Activated naive CD4-positive, alpha-beta T cell treated with anti-CD3 and anti-CD28 coated beads, Interleukin-2, amount 50 U/mL, for 72 hours (primary cell): ENCODE data around the gene TDRD7. TPM values are rescaled to one million over a fixed set of nuclear protein-coding genes. Genes with fewer than 3 reads are reported as not detected.

Experiments used
- ATAC-seq, 2 donors: fragments of 150-1000 bp; cut with Tn5 transposase; 2 replicates each; pipeline ENCODE4 v1.10.0; 2021; ENCODE audit warnings: mild to moderate bottlenecking in 2 of 2, moderate library complexity in 2 of 2
- DNase-seq, 2 donors: peaks; one replicate each; pipeline ENCODE4 v3.0.0; 2021 to 2022; ENCODE audit warnings: low spot score in 2 of 2
- H3K27ac Mint-ChIP-seq, 2 donors: one replicate each; pipeline ENCODE4 v1.8.0; 2022; ENCODE audit warnings: mild to moderate bottlenecking in 2 of 2, mixed read lengths in 2 of 2
- H3K36me3 Mint-ChIP-seq, 2 donors: one replicate each; pipeline ENCODE4 v1.8.0; 2022; ENCODE audit warnings: mixed read lengths in 2 of 2
- H3K9me3 Mint-ChIP-seq, 2 donors: one replicate each; pipeline ENCODE4 v1.8.0; 2022; ENCODE audit warnings: mixed read lengths in 2 of 2
- total RNA-seq, 2 donors: library from RNA; stranded (reverse); gene quantifications; one replicate each; pipeline ENCODE4 v1.2.3, GENCODE V29; 2022

Gene TDRD7
- total RNA-seq, 2 donors from 2014 or later = 5.0 to 12.2 TPM

DNA sequence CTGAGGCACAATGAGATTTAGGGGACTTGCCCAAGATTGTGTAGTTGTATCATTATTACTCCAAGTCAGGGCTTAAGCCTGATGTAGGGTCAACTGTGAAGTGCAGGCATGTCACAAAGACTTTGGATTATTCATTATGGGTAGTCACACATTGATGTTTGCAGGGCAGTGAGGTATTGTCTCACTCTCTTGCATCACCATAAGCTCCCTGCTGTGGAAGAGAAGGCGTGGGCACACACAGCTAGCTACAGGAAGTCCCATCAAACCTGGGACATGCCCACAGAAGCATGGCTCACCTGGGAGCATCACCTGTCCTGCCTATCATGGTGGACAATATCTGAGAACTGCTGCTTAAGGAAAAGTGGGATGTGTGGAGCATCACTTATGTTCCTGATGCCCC is 131.7 kb downstream of the TDRD7 start:
- ATAC-seq (no peak), DNase-seq (no peak)
- no peak overlapping the region for H3K27ac Mint-ChIP-seq
- no peaks in the 10 kb centered on the region for H3K9me3 Mint-ChIP-seq
- no peaks in the 10 kb centered on the region for H3K36me3 Mint-ChIP-seq

DNA sequence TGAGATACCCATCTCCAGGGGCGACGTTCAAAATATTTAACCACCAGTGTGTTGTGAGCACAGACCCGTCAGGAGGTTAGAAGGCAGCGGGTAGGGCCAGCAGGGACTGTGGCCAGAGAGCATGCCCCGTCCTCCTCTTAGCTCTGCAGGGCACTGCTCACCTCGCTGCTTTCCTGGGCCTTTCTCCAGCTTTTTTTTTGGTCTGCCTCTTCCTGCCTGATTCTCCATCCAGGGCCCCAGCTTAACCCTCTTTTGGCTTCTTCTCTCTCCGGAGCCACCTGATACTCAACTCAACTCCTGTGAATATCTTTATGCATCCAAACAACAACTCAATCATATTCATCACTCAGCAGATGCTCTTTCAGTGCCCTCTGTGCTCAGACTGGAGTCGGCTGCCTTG is 133.6 kb downstream of the TDRD7 start:
- Mint-ChIP-seq H3K36me3 (no peaks in the 10 kb centered on the region), H3K27ac (peak overlapping the region in 1 of 2 donors; percentile 23), H3K9me3 (no peaks in the 10 kb centered on the region)
- DNase-seq = no peak
- ATAC-seq = no peak

Other genes starting within 250 kb of the TDRD7 start
- 1 to 10 TPM in 1 of 2 donors, under 1 TPM in 1; 0.50 to 2.7 TPM for gene CCDC180, start 104.4 kb upstream of the TDRD7 start, total RNA-seq
- gene TMOD1, start 89.6 kb downstream of the TDRD7 start, total RNA-seq = 1 to 10 TPM in 1 of 2 donors, under 1 TPM in 1; 0.96 to 1.5 TPM
- gene TSTD2, start 221.3 kb downstream of the TDRD7 start, total RNA-seq = 10 to 100 TPM; 14.2 to 18.1 TPM
- 10 to 100 TPM; 36.9 to 41.2 TPM for gene NCBP1, start 221.7 kb downstream of the TDRD7 start, total RNA-seq